ENCODE measurements around the gene OPN5.

GRCh38 chr6:47792216-47792733 lies 10.4 kb downstream of the OPN5 start:
- TF ChIP-seq CTCF (IDR thresholded peaks at IDR 0.05; ENCODE audit: extremely low read depth in 1 of 2, insufficient read depth in 1 of 2, low read depth in 1 of 2, low read length in 2 of 2) (no peak), GATA2 (IDR thresholded peaks at IDR 0.05; ENCODE audit: insufficient read depth, insufficient read length, low read depth, low read length) (no peak), POLR2A (IDR thresholded peaks at IDR 0.05; ENCODE audit: low read depth, low read length) (no peak)

Measured in endothelial cell of umbilical vein (primary cell).